ENCODE data around the gene ACTR2. TPM values are rescaled to one million over a fixed set of nuclear protein-coding genes. Genes with fewer than 3 reads are reported as not detected.

The ACTR2 gene
- polyA plus RNA-seq, 1 donor from 2014 or later: 118 TPM

- H3F3A ChIP-seq (ENCODE audit: insufficient read depth, low read length, poor library complexity, severe bottlenecking): no peaks in the 10 kb centered on the region
- no peaks in the 10 kb centered on the region for H3K36me3 ChIP-seq (ENCODE audit: insufficient read depth, low read length)
- H3K9me2 ChIP-seq (ENCODE audit: insufficient read depth, low read length): no peaks in the 10 kb centered on the region
- no peak overlapping the region for H3K27ac ChIP-seq (ENCODE audit: low read length)
- TF ChIP-seq CTCF (IDR thresholded peaks at IDR 0.05; ENCODE audit: poor library complexity, severe bottlenecking): no peak
- no peak for TF ChIP-seq RAD21 (conservative IDR thresholded peaks at IDR 0.05)
- TF ChIP-seq REST (IDR thresholded peaks at IDR 0.05; ENCODE audit: borderline replicate concordance): no peak
- no peak for TF ChIP-seq POLR2AphosphoS5 (IDR thresholded peaks at IDR 0.05)
- TF ChIP-seq EZH2 (IDR thresholded peaks at IDR 0.05; ENCODE audit: borderline replicate concordance, insufficient read depth, low read length, poor library complexity, severe bottlenecking): no peak
- TF ChIP-seq SMC3 (conservative IDR thresholded peaks at IDR 0.05; ENCODE audit: poor library complexity): no peak
- TF ChIP-seq EP300 (conservative IDR thresholded peaks at IDR 0.05; ENCODE audit: poor library complexity, severe bottlenecking): no peak
- no peak for TF ChIP-seq MXI1 (conservative IDR thresholded peaks at IDR 0.05; ENCODE audit: poor library complexity, severe bottlenecking)
- no peak for TF ChIP-seq TAF1 (IDR thresholded peaks at IDR 0.05; ENCODE audit: low read depth)
- no peaks in the 10 kb centered on the region for H4K20me1 ChIP-seq (ENCODE audit: insufficient read depth)
- H3K9me3 ChIP-seq (ENCODE audit: low read length): no peaks in the 10 kb centered on the region
- no peak overlapping the region for H3K4me2 ChIP-seq (ENCODE audit: low read length)
- H3K4me3 ChIP-seq (ENCODE audit: low read length): no peak overlapping the region
- no peak overlapping the region for H3K9ac ChIP-seq (ENCODE audit: low read length)
- no peak overlapping the region for H2AFZ ChIP-seq (ENCODE audit: low read depth, low read length)
- no peaks in the 10 kb centered on the region for H3K79me2 ChIP-seq (replicated peaks; ENCODE audit: insufficient read depth, low read length)
- H3K27me3 ChIP-seq (ENCODE audit: insufficient read depth, low read depth, low read length): no peaks in the 10 kb centered on the region
These were observed 28.9 kb upstream of the ACTR2 start for GRCh38 chr2:65198737-65199136.

GRCh38 chr2:65199166-65199565 lies 28.5 kb upstream of the ACTR2 start:
- TF ChIP-seq CTCF (IDR thresholded peaks at IDR 0.05; ENCODE audit: poor library complexity, severe bottlenecking) (no peak), TAF1 (IDR thresholded peaks at IDR 0.05; ENCODE audit: low read depth) (no peak), MXI1 (conservative IDR thresholded peaks at IDR 0.05; ENCODE audit: poor library complexity, severe bottlenecking) (no peak), RAD21 (conservative IDR thresholded peaks at IDR 0.05) (no peak), POLR2AphosphoS5 (IDR thresholded peaks at IDR 0.05) (no peak), EZH2 (IDR thresholded peaks at IDR 0.05; ENCODE audit: borderline replicate concordance, insufficient read depth, low read length, poor library complexity, severe bottlenecking) (no peak), EP300 (conservative IDR thresholded peaks at IDR 0.05; ENCODE audit: poor library complexity, severe bottlenecking) (no peak)
- no peaks in the 10 kb centered on the region for H3K27me3 ChIP-seq (ENCODE audit: insufficient read depth, low read depth, low read length)
- no peaks in the 10 kb centered on the region for H3K79me2 ChIP-seq (replicated peaks; ENCODE audit: insufficient read depth, low read length)
- no peak overlapping the region for H3K4me3 ChIP-seq (ENCODE audit: low read length)
- no peaks in the 10 kb centered on the region for H3K36me3 ChIP-seq (ENCODE audit: insufficient read depth, low read length)
- H2AFZ ChIP-seq (ENCODE audit: low read depth, low read length): no peak overlapping the region
- no peaks in the 10 kb centered on the region for H3K9me3 ChIP-seq (ENCODE audit: low read length)
- no peaks in the 10 kb centered on the region for H4K20me1 ChIP-seq (ENCODE audit: insufficient read depth)
- no peak overlapping the region for H3K9ac ChIP-seq (ENCODE audit: low read length)
- H3F3A ChIP-seq (ENCODE audit: insufficient read depth, low read length, poor library complexity, severe bottlenecking): no peaks in the 10 kb centered on the region
- no peaks in the 10 kb centered on the region for H3K9me2 ChIP-seq (ENCODE audit: insufficient read depth, low read length)
- H3K27ac ChIP-seq (ENCODE audit: low read length): no peak overlapping the region
- H3K4me2 ChIP-seq (ENCODE audit: low read length): no peak overlapping the region
